ENCODE results near the gene F7.
"Not testable (repeated sequence)": the region's sequence is repeated elsewhere in the genome, so short reads cannot be mapped to it uniquely, and the experiment has no call there.

- TF ChIP-seq ZNF274 (IDR thresholded peaks at IDR 0.05; ENCODE audit: low read depth, low read length); YY1 (IDR thresholded peaks at IDR 0.05; ENCODE audit: insufficient read depth, insufficient read length): not testable (repeated sequence)
Measured at GRCh38 chr13:113108521-113108920, 2.9 kb downstream of the F7 start.
